Bronchial epithelial cell (primary cell): ENCODE results near the gene XRCC4. TPM values are rescaled to one million over a fixed set of nuclear protein-coding genes. Genes with fewer than 3 reads are reported as not detected.

Source experiments
- DNase-seq: peaks from one replicate; pipeline ENCODE4 v3.0.0-alpha.2; 2010; ENCODE audit warnings: low read depth
- FAIRE-seq: peaks from 2 replicates; lab custom pipeline; 2011; peaks lifted over from hg19 to GRCh38; lab: Jason Lieb, UNC
- H3K27me3 ChIP-seq: 2 replicates; pipeline ENCODE4 v1.5.1; 2011; ENCODE audit warnings: low read length; ENCODE audit not compliant: control insufficient read depth, insufficient read depth
- H3K36me3 ChIP-seq: 2 replicates; pipeline ENCODE4 v1.5.1; 2011; ENCODE audit warnings: low read length; ENCODE audit not compliant: control insufficient read depth, insufficient read depth
- H3K4me3 ChIP-seq: 2 replicates; pipeline ENCODE4 v1.5.1; 2011; ENCODE audit warnings: mild to moderate bottlenecking, low read depth, low read length, control low read depth
- total RNA-seq: library from RNA; depleted of rRNA; stranded (reverse); fragments of >200 nt; gene quantifications from 2 replicates; pipeline ENCODE4 v1.2.1, GENCODE V29; 2014
- TF ChIP-seq, protein P1 (sequence below): IDR thresholded peaks from 2 replicates; pipeline ENCODE4 v1.5.1; 2011; ENCODE audit warnings: mild to moderate bottlenecking, moderate library complexity, low read length, control low read depth, inconsistent platforms; ENCODE audit not compliant: insufficient read depth, severe bottlenecking

Gene XRCC4
- total RNA-seq, 1 donor from 2014 or later: 9.5 TPM

GRCh38 chr5:83035373-83036100 is 41.8 kb upstream of the XRCC4 start:
- no peak overlapping the region for H3K4me3 ChIP-seq
- H3K36me3 ChIP-seq: no peaks in the 10 kb centered on the region
- TF ChIP-seq, protein P1, sequence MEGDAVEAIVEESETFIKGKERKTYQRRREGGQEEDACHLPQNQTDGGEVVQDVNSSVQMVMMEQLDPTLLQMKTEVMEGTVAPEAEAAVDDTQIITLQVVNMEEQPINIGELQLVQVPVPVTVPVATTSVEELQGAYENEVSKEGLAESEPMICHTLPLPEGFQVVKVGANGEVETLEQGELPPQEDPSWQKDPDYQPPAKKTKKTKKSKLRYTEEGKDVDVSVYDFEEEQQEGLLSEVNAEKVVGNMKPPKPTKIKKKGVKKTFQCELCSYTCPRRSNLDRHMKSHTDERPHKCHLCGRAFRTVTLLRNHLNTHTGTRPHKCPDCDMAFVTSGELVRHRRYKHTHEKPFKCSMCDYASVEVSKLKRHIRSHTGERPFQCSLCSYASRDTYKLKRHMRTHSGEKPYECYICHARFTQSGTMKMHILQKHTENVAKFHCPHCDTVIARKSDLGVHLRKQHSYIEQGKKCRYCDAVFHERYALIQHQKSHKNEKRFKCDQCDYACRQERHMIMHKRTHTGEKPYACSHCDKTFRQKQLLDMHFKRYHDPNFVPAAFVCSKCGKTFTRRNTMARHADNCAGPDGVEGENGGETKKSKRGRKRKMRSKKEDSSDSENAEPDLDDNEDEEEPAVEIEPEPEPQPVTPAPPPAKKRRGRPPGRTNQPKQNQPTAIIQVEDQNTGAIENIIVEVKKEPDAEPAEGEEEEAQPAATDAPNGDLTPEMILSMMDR: no peak
- FAIRE-seq: no peak
- no peaks in the 10 kb centered on the region for H3K27me3 ChIP-seq
- no peak for DNase-seq

DNA sequence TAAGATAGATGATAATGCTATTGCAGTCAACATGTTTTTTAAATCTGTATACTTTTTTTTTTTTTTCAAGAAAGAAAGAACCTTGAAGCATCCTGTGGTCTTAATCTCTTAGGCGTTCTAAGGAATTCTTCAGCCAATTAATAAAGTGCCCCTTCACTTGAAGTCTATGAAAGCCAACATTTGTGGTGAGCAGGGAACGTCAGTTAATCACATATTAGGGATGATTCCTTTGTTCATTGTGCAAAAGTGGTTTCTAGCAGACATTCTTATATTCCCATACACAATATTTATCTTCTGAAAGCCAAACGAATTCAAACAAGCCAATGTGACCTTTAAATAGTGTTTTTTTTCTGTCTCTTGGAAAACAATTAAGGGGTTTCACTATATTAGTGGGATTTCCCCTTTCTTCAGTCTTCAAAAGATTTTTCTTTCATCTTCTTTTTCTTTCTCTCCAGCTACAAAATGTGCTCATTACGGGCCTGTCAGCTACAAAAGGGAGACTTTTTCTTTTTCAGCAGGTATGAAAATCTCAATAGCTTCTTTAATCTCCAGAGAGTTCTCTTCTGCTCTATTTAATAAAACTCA is 40.3 kb upstream of the XRCC4 start:
- DNase-seq (no peak), FAIRE-seq (no peak)
- TF ChIP-seq, protein P1: no peak
- no peaks in the 10 kb centered on the region for H3K27me3 ChIP-seq
- H3K4me3 ChIP-seq: no peak overlapping the region
- H3K36me3 ChIP-seq: no peaks in the 10 kb centered on the region

DNA sequence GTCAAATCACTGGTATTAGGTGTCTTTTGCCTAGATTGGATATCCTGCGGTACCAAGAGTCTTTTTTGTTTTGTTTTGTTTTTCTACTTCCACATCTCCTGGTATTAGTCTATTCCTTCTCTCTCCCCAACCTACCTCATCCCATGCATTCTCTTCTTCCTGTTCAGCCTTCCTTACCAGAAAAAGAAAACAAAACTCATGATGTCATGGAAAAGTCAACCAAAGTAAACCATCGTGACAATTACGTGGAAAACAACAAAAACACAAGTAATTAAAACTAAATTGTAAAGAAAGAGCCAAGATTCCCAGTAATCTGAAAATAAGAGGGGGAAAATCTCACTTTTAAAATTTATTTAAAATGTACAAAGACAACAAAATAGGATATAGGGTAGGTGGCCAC is 38.4 kb upstream of the XRCC4 start:
- TF ChIP-seq, protein P1: no peak
- H3K27me3 ChIP-seq: no peaks in the 10 kb centered on the region
- FAIRE-seq: no peak
- no peaks in the 10 kb centered on the region for H3K36me3 ChIP-seq
- H3K4me3 ChIP-seq: no peak overlapping the region
- no peak for DNase-seq

DNA sequence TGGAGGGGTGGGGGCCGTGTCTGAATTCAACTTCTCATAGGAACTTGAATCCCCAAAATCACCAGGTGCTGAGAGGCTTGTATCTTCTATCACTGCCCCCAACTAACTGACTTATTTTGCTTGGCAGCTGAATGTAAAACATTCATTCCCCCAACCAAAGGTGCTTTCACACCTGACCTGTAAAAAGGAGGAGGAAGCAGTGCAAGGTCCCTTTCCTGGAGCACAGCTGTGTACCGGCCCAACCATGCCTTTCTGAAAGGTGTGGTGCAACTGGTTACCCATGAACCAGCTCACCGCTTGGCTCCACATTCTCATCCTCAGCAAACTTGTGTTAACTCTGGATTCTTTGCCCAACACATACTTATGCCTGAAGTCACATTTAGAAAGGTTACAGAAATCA is 34.8 kb upstream of the XRCC4 start:
- TF ChIP-seq, protein P1: no peak
- no peak for FAIRE-seq
- no peak for DNase-seq
- Histone ChIP-seq H3K27me3 (no peaks in the 10 kb centered on the region), H3K4me3 (no peak overlapping the region), H3K36me3 (no peaks in the 10 kb centered on the region)

DNA sequence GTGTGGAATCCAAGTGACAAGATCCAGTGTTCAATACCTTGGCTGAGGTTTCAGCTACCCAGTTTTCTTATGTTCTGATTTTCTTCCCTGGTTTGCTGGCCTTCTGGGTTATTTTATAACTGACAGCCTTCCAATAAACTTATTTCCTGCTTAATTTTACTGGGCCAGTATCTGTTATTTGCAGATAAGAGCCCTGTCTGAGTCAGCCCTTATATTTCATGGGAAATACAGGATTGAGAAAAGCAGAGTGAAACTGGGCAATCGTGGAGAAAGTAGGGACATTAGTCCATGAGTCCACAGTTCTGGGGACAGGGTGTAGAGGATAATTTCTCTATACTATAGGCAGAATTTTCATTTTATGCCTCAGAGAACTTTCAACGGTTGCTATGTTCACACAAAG is 32.4 kb upstream of the XRCC4 start:
- FAIRE-seq (no peak), DNase-seq (no peak)
- Histone ChIP-seq H3K4me3 (no peak overlapping the region), H3K36me3 (no peaks in the 10 kb centered on the region), H3K27me3 (no peaks in the 10 kb centered on the region)
- TF ChIP-seq, protein P1: no peak
